Hepatocyte (in vitro differentiated cells): ENCODE data around the gene EYS. TPM values are rescaled to one million over a fixed set of nuclear protein-coding genes. Genes with fewer than 3 reads are reported as not detected.
"Not testable (repeated sequence)": the region's sequence is repeated elsewhere in the genome, so short reads cannot be mapped to it uniquely, and the experiment has no call there.

Experiments
- DNase-seq: peaks from one replicate; pipeline ENCODE4 v3.0.0-alpha.2; 2016; ENCODE audit warnings: low spot score
- H2AFZ ChIP-seq: fragments of 200-600 bp; sonication (generic); 2 replicates; pipeline ENCODE4 v1.6.0; 2016; ENCODE audit warnings: antibody characterized with exemption, mild to moderate bottlenecking
- H3K27ac ChIP-seq: fragments of 200-600 bp; sonication (generic); 2 replicates; pipeline ENCODE4 v1.5.1; 2016; ENCODE audit warnings: mild to moderate bottlenecking
- H3K27me3 ChIP-seq: fragments of 200-600 bp; sonication (generic); 2 replicates; pipeline ENCODE4 v1.6.1; 2016
- H3K36me3 ChIP-seq: fragments of 200-600 bp; sonication (generic); replicated peaks from 2 replicates; pipeline ENCODE4 v1.5.1; 2016; ENCODE audit warnings: low read depth; ENCODE audit not compliant: insufficient read depth
- H3K4me1 ChIP-seq: fragments of 200-600 bp; sonication (generic); 2 replicates; pipeline ENCODE4 v1.5.1; 2016; ENCODE audit warnings: mild to moderate bottlenecking, moderate library complexity; ENCODE audit not compliant: insufficient read depth
- H3K4me2 ChIP-seq: fragments of 200-600 bp; sonication (generic); 2 replicates; pipeline ENCODE4 v1.6.0; 2016
- H3K4me3 ChIP-seq: fragments of 200-600 bp; sonication (generic); 2 replicates; pipeline ENCODE4 v1.5.1; 2016; ENCODE audit warnings: mild to moderate bottlenecking
- H3K79me2 ChIP-seq: fragments of 200-600 bp; sonication (generic); 2 replicates; pipeline ENCODE4 v1.6.0; 2017; ENCODE audit warnings: mild to moderate bottlenecking
- H3K9me2 ChIP-seq: fragments of 200-600 bp; sonication (generic); replicated peaks from 2 replicates; pipeline ENCODE4 v1.6.0; 2017; ENCODE audit warnings: mild to moderate bottlenecking; ENCODE audit not compliant: insufficient read depth
- H3K9me3 ChIP-seq: fragments of 200-600 bp; sonication (generic); 2 replicates; pipeline ENCODE4 v1.5.1; 2016; ENCODE audit warnings: low read depth, mild to moderate bottlenecking
- H4K20me1 ChIP-seq: fragments of 200-600 bp; sonication (generic); 2 replicates; pipeline ENCODE4 v1.6.0; 2016; ENCODE audit warnings: mild to moderate bottlenecking; ENCODE audit not compliant: insufficient read depth, poor library complexity, severe bottlenecking
- CTCF ChIP-seq: fragments of 200-600 bp; sonication (generic); IDR thresholded peaks from 2 replicates; pipeline ENCODE4 v1.5.1; 2016; ENCODE audit warnings: antibody characterized with exemption, mild to moderate bottlenecking; ENCODE audit not compliant: poor library complexity
- EZH2 ChIP-seq: fragments of 200-600 bp; sonication (generic); IDR thresholded peaks from 2 replicates; pipeline ENCODE4 v1.6.1; 2016; ENCODE audit warnings: antibody characterized with exemption, mild to moderate bottlenecking, borderline replicate concordance
- EZH2phosphoT487 ChIP-seq: fragments of 200-600 bp; sonication (generic); IDR thresholded peaks from one replicate; pipeline ENCODE4 v1.6.1; 2018; ENCODE audit warnings: antibody characterized with exemption, mild to moderate bottlenecking, low read depth, moderate library complexity; ENCODE audit not compliant: unreplicated experiment, severe bottlenecking
- WGBS: methylation state at CpG from one replicate; pipeline ENCODE4 v1.1.6; 2016; ENCODE audit warnings: low lambda C conversion rate; ENCODE audit errors: missing lambda C conversion rate; 5-methylcytosine and 5-hydroxymethylcytosine counted together
- polyA plus RNA-seq: library from polyadenylated mRNA; unstranded; fragments of >200 nt; fragmentation: Nextera tagmentation; extraction: Ambion mirVana; gene quantifications from 2 replicates; pipeline ENCODE4 v1.2.1, GENCODE V29; 2016
- total RNA-seq: library from RNA; depleted of rRNA; stranded (reverse); fragments of >200 nt; gene quantifications from 2 replicates; pipeline ENCODE4 v1.2.3, GENCODE V29; 2014

The EYS gene
- total and polyA plus RNA-seq, 2 experiments from 2014 or later, result 0.57 to 0.68 TPM

DNA sequence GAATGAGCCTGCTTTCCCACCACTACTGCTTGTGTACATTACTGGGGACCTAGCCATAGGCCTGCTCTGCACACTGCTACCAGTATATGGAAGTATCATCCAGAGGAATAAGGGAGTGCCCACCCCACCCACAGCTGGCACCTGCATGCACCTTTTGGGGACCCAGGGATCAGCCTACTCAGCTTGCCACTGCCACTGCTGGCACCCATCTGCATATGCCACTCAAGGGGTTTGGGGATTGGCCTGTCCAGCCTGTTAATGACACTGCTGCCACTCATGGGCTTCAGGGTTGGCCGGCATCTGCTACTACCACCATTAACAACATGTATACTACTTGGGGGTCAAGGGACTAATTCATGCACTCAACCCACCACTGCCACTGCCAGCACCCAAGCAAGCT, 1239.4 kb downstream of the EYS start:
- Histone ChIP-seq H3K4me2 (no peak overlapping the region), H3K9me3 (no peaks in the 10 kb centered on the region)

GRCh38 chr6:64459411-64459944, 1247.5 kb downstream of the EYS start:
- TF ChIP-seq EZH2phosphoT487 (no peak), EZH2 (no peak), CTCF (no peak)
- Histone ChIP-seq H4K20me1 (no peaks in the 10 kb centered on the region), H3K9me3 (no peaks in the 10 kb centered on the region), H3K36me3 (no peaks in the 10 kb centered on the region), H2AFZ (no peak overlapping the region), H3K4me2 (no peak overlapping the region), H3K4me3 (no peak overlapping the region), H3K79me2 (no peaks in the 10 kb centered on the region), H3K4me1 (no peaks in the 10 kb centered on the region), H3K27me3 (no peaks in the 10 kb centered on the region), H3K9me2 (no peaks in the 10 kb centered on the region), H3K27ac (no peak overlapping the region)
- WGBS, result 79% methylated on average over 1 of the region's 1 CpG
- no peak for DNase-seq

More for the DNA sequence above, 1239.4 kb downstream of the EYS start:
- Histone ChIP-seq H4K20me1 (no peaks in the 10 kb centered on the region), H3K4me3 (no peak overlapping the region), H3K79me2 (no peaks in the 10 kb centered on the region), H3K27ac (no peak overlapping the region), H3K27me3 (no peaks in the 10 kb centered on the region), H3K36me3 (no peaks in the 10 kb centered on the region), H3K4me1 (no peaks in the 10 kb centered on the region), H3K9me2 (no peaks in the 10 kb centered on the region), H2AFZ (no peak overlapping the region)
- no peak for DNase-seq
- WGBS, result 100% methylated on average over 1 of the region's 1 CpG
- TF ChIP-seq EZH2phosphoT487 (no peak), EZH2 (no peak)

DNA sequence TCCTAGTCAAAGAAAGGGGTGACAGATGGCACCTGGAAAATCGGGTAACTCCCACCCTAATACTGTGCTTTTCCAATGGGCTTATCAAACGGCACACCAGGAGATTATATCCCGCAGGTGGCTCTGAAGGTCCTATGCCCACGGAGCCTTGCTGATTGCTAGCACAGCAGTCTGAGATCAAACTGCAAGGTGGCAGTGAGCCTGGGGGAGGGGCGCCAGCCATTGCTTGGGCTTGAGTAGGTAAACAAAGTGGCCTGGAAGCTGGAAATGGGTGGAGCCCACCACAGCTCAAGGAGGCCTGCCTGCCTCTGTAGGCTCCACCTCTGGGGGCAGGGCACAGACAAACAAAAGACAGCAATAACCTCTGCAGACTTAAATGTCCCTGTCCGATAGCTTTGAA, 1258.9 kb downstream of the EYS start:
- not testable (repeated sequence) for H3K36me3 ChIP-seq, DNase-seq, H3K9me3 ChIP-seq, H4K20me1 ChIP-seq, H2AFZ ChIP-seq, H3K4me2 ChIP-seq, H3K9me2 ChIP-seq, H3K4me1 ChIP-seq, H3K79me2 ChIP-seq, H3K4me3 ChIP-seq, H3K27me3 ChIP-seq, H3K27ac ChIP-seq
- 90% methylated on average over 6 of the region's 6 CpGs for WGBS

DNA sequence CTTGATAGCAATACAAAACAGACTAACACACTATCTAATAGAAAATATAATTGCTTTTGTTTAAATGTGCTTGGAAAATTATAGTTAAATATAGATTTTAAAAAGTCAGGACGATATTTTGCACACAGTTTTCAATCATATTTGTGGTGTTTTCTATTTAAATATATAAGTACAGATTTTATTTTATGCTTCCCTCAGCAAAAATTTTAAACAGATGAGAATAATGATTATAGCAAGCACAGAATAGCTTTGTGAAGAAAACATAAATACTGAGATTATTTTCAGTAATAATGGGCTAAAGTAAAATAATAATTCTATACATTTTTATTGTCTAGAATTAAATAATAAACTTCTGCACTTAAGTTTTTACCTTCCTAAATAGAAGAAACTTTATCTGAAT, 1262.0 kb downstream of the EYS start:
- WGBS, result 50% methylated on average over 1 of the region's 1 CpG
- DNase-seq, result no peak
- no peaks in the 10 kb centered on the region for H3K79me2 ChIP-seq
- no peak overlapping the region for H2AFZ ChIP-seq
- no peak overlapping the region for H3K4me3 ChIP-seq
- H3K4me1 ChIP-seq, result no peaks in the 10 kb centered on the region
- H3K27me3 ChIP-seq, result no peaks in the 10 kb centered on the region
- H3K4me2 ChIP-seq, result no peak overlapping the region
- TF ChIP-seq CTCF (no peak), EZH2 (no peak), EZH2phosphoT487 (no peak)
- no peaks in the 10 kb centered on the region for H3K9me2 ChIP-seq
- H4K20me1 ChIP-seq, result no peaks in the 10 kb centered on the region
- H3K36me3 ChIP-seq, result no peaks in the 10 kb centered on the region
- H3K9me3 ChIP-seq, result no peaks in the 10 kb centered on the region
- no peak overlapping the region for H3K27ac ChIP-seq
